Cardiac muscle cell (in vitro differentiated cells and primary cell): ENCODE measurements around the gene SF3B1. TPM values are rescaled to one million over a fixed set of nuclear protein-coding genes. Genes with fewer than 3 reads are reported as not detected.
A peak's percentile ranks its signal among the peaks of the same experiment; 100 is the strongest.
"Not testable (repeated sequence)": the region's sequence is repeated elsewhere in the genome, so short reads cannot be mapped to it uniquely, and the experiment has no call there.

ENCODE experiments used
- DNase-seq, 2 donors: peaks; one replicate each; pipeline versions ENCODE4 v3.0.0 to v3.0.0-alpha.2; 2010 to 2017; ENCODE audit warnings: low read depth in 1 of 2, low spot score in 1 of 2
- H3K27ac ChIP-seq: fragments of 200-600 bp; sonication (generic); 2 replicates; pipeline ENCODE4 v1.5.1; 2016
- H3K27me3 ChIP-seq: fragments of 200-600 bp; sonication (generic); 2 replicates; pipeline ENCODE4 v1.6.0; 2016; ENCODE audit warnings: control low read depth
- H3K36me3 ChIP-seq: fragments of 200-600 bp; sonication (generic); 2 replicates; pipeline ENCODE4 v1.5.1; 2016; ENCODE audit warnings: control low read depth
- H3K4me1 ChIP-seq: fragments of 200-600 bp; sonication (generic); 2 replicates; pipeline ENCODE4 v1.8.1; 2017; ENCODE audit warnings: low read depth, mild to moderate bottlenecking, mixed run types
- H3K4me3 ChIP-seq: fragments of 200-600 bp; sonication (generic); 2 replicates; pipeline ENCODE4 v1.5.1; 2016; ENCODE audit warnings: mild to moderate bottlenecking
- H3K9me3 ChIP-seq: fragments of 200-600 bp; sonication (generic); 2 replicates; pipeline ENCODE4 v1.5.1; 2017; ENCODE audit warnings: low read depth, mild to moderate bottlenecking, control low read depth
- polyA plus RNA-seq: library from polyadenylated mRNA; unstranded; fragments of >200 nt; fragmentation: Nextera tagmentation; extraction: Ambion mirVana; gene quantifications from 2 replicates; pipeline ENCODE4 v1.2.1, GENCODE V29; 2016
- total RNA-seq: library from RNA; depleted of rRNA; stranded (reverse); fragments of >200 nt; gene quantifications from 2 replicates; pipeline ENCODE4 v1.2.3, GENCODE V29; 2016
- TF ChIP-seq, protein P1 (sequence below): IDR thresholded peaks from 2 replicates; pipeline ENCODE4 v1.5.1; 2012; ENCODE audit warnings: low read depth, mild to moderate bottlenecking, low read length

The SF3B1 gene
- total and polyA plus RNA-seq, 2 experiments from 2014 or later: 218 to 463 TPM

DNA sequence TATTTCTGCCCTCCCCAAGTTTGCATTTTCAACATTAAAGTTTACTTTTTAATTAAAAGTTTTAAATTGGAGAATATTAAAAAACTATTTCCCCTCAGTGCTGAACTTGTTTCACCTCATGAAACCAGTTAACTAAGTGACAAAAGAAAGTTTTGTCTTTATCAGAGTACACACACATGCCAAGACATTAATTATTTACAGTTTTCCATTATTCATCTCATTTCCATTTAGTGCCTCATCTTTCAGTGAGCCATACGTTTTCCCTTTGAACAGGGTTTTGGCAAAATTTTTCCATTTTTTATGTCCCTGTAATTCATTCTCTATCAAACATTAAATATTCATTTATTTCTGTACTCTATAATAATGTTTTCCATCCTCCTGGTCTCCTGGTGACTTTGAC is 53.2 kb downstream of the SF3B1 start:
- Histone ChIP-seq H3K27me3 (no peaks in the 10 kb centered on the region), H3K9me3 (no peaks in the 10 kb centered on the region), H3K27ac (no peak overlapping the region), H3K4me3 (no peak overlapping the region), H3K36me3 (no peaks in the 10 kb centered on the region), H3K4me1 (no peaks in the 10 kb centered on the region)
- no peak for DNase-seq
- TF ChIP-seq, protein P1, sequence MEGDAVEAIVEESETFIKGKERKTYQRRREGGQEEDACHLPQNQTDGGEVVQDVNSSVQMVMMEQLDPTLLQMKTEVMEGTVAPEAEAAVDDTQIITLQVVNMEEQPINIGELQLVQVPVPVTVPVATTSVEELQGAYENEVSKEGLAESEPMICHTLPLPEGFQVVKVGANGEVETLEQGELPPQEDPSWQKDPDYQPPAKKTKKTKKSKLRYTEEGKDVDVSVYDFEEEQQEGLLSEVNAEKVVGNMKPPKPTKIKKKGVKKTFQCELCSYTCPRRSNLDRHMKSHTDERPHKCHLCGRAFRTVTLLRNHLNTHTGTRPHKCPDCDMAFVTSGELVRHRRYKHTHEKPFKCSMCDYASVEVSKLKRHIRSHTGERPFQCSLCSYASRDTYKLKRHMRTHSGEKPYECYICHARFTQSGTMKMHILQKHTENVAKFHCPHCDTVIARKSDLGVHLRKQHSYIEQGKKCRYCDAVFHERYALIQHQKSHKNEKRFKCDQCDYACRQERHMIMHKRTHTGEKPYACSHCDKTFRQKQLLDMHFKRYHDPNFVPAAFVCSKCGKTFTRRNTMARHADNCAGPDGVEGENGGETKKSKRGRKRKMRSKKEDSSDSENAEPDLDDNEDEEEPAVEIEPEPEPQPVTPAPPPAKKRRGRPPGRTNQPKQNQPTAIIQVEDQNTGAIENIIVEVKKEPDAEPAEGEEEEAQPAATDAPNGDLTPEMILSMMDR: no peak

DNA sequence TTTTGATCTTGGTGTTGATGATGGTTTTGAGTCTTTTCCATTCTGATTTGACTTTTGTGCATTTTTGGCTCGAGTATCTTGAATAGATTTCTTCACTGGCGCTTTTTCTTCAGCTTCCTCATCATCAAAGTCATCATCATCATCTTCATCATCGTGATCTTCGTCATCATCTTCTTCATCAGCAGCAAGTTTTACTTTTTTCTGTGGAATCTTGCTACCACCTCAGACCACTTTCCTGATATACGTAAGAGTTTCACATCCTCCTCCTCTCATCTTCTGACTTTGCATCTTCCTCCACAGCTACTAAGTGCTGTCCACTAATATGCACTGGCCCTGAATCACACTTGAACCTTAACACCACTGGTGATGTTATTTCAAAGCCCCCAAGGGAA is 54.9 kb downstream of the SF3B1 start:
- H3K27ac ChIP-seq, DNase-seq, H3K36me3 ChIP-seq, H3K27me3 ChIP-seq, H3K9me3 ChIP-seq, H3K4me1 ChIP-seq, H3K4me3 ChIP-seq: not testable (repeated sequence)

DNA sequence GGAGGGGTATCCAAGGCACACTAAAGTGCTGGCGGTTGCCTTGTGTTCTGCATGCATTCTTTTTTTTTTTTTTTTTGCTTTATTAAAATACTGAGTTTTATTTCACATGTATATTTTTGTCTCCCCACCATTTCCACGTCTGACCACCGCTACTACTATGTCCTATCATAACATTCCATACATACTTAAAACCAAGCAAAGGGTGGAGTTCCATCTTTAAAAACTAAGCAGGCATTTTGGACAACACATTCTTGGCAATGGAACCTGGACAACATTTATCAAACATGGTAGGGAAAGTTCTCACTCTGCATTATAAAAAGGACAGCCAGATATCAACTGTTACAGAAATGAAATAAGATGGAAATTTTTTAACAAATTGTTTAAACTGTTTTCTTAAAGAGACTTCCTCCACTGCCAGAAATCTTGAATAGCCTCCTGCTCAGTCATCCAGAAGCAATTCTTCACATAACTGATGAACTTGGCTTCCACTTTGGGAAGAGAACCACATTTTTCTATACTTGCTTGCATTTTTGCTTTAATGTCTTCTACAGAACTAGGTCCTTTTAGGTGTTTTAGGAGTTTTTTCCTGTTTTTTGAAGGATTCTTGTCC is 55.4 kb downstream of the SF3B1 start:
- H3K27ac ChIP-seq, H3K36me3 ChIP-seq, H3K4me3 ChIP-seq, H3K27me3 ChIP-seq, H3K4me1 ChIP-seq, H3K9me3 ChIP-seq: not testable (repeated sequence)
- peak in 1 of 2 donors; percentile 26 for DNase-seq

DNA sequence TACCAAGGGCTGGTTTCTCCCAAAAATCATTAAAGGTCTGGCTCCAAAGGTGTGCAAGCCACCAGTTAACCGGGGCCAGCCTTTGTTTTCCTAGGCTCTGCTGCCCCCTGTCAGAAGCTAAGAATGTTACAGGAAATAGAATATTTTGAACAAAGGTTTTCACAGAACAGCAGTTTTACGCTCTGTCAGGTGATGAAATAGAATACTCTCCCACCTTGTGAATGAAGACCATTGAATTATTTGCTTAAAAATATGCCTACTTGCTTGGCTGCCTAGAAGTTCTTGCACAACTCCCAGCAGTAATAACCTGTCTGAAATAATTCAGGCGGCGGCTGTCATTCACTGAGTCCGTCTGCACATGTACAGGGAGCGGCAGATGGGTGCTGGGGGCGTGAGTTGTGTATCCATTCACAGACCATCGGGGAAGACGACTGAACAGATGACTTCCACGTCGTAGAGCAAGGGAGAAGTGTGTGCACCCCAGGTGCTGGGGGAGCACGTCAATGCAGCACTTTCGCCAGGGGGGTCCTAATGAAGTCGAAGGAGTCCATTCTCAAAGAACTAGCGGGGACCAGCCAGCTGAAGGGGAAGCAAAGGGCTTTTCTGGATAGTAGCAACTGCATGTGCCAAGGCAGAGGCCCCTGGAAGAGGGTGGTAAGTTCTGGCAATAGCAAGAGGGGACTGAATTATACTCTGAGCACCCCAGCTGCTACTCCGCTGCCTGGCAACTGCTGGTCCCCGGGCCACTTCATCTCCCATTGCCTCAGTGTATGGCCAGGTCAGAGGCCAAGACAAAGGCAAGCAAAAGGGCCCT is 56.1 kb downstream of the SF3B1 start:
- Histone ChIP-seq H3K27me3 (no peaks in the 10 kb centered on the region), H3K4me3 (no peak overlapping the region), H3K36me3 (no peaks in the 10 kb centered on the region), H3K9me3 (no peaks in the 10 kb centered on the region), H3K4me1 (no peaks in the 10 kb centered on the region), H3K27ac (no peak overlapping the region)
- TF ChIP-seq, protein P1: peak; percentile 72
- DNase-seq: peak; percentile 55 to 69

DNA sequence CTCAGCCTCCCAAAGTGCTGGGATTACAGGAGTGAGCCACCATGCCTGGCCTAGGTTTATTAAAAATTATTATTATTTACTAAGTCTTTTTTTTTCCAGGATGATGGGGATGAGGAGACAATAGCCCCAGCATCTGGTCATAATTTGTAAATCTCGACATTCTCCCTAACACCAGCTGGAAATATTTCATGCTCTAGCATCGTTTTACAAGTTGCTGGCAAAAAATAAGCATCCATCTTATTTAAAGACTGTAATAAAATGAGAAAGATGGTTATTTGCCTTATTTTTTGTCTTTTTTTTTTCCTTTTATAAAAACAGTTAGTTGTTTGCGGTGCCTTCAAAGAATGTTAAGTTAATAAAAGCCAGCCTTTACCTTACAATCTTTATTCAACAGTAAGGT is 56.7 kb downstream of the SF3B1 start:
- no peak overlapping the region for H3K27ac ChIP-seq
- TF ChIP-seq, protein P1: no peak

DNA sequence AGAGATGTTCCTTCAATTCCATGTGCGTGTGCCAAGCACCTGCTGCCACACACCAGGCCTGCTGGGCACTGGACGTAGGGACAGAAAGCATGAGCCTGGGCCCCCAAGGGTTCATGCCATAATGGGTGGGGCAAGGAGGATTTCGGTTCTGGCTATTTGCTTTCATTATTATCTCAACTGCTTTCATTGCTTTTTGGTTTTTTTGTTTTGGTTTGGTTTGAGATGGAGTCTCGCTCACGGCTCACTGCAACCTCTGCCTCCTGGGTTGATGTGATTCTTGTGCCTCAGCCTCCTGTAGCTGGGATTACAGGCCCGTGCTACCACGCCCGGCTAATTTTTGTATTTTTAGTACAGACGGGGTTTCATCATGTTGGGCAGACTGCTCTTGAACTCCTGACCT is 57.2 kb downstream of the SF3B1 start:
- TF ChIP-seq, protein P1: no peak
- H3K4me1 ChIP-seq: no peaks in the 10 kb centered on the region
- H3K27ac ChIP-seq: no peak overlapping the region
- no peak overlapping the region for H3K4me3 ChIP-seq
- no peak for DNase-seq
- no peaks in the 10 kb centered on the region for H3K27me3 ChIP-seq
- H3K9me3 ChIP-seq: no peaks in the 10 kb centered on the region
- no peaks in the 10 kb centered on the region for H3K36me3 ChIP-seq

More for the DNA sequence above, 56.7 kb downstream of the SF3B1 start:
- no peaks in the 10 kb centered on the region for H3K9me3 ChIP-seq
- no peaks in the 10 kb centered on the region for H3K4me1 ChIP-seq
- no peaks in the 10 kb centered on the region for H3K36me3 ChIP-seq
- no peak for DNase-seq
- no peak overlapping the region for H3K4me3 ChIP-seq
- H3K27me3 ChIP-seq: no peaks in the 10 kb centered on the region
